Adipose tissue (tissue), 3 donors: ENCODE data around the gene TUBA4B. TPM values are rescaled to one million over a fixed set of nuclear protein-coding genes. Genes with fewer than 3 reads are reported as not detected.

Experiments used
- H3K27ac ChIP-seq: one replicate; pipeline ENCODE4 v1.5.1; 2013; ENCODE audit warnings: low read depth, low read length
- WGBS, 3 donors: extraction: QIAGEN DNeasy Blood & Tissue Kit; methylation state at CpG; one replicate each; pipeline ENCODE4 v1.1.7; 2013; 5-methylcytosine and 5-hydroxymethylcytosine counted together
- polyA plus RNA-seq, 3 donors: library from polyadenylated mRNA; stranded (reverse); fragments of 200-250 nt; gene quantifications; one replicate each; pipeline ENCODE4 v1.2.3, GENCODE V29; 2013
- donor health status: healthy with polysubstance abuse.
- donor health status: Bipolar disorder and iron deficiency.
- donor health status: healthy.

TUBA4B gene
- polyA plus RNA-seq, 3 donors, result not detected

DNA sequence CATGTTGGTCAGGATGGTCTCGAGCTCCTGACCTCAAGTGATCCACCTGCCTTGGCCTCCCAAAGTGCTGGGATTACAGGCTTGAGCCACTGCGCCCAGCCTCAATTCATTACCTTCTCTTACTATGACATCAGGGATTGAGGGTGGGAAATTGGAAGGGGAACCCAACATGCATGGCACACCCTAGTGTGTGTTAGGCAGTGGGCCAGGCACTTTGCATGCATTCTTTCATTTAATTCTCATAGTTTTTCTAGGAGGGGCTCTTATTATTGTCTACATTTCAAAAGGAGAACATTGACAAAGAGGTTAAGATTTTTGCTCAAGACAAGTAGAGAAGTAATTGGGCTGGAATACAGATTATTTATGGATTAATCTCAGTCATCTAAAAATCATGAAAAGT lies 15.3 kb downstream of the TUBA4B start:
- WGBS, 3 donors, result 78 to 90% (median 84%) methylated on average over 2 of the region's 2 CpGs
- no peak overlapping the region for H3K27ac ChIP-seq

GRCh38 chr2:219269362-219270054 lies 16.5 kb downstream of the TUBA4B start:
- 36 to 66% (median 62%) methylated on average over 8 of the region's 8 CpGs for WGBS, 3 donors
- no peak overlapping the region for H3K27ac ChIP-seq

DNA sequence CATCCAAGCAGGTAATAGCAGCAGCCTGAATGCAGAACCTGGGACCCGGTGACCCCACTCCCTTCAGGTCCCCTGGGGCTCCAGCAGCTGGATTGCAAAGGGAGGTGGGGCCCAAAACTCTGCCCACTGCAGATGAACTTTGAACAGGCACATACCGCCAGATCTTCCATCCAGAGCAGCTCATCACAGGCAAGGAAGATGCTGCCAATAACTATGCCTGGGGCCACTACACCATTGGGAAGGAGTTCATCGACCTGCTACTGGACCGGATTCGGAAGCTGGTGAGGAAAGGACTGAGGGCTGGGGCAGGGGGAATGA lies 17.0 kb downstream of the TUBA4B start:
- no peak overlapping the region for H3K27ac ChIP-seq
- 87 to 100% (median 88%) methylated on average over 5 of the region's 5 CpGs for WGBS, 3 donors

DNA sequence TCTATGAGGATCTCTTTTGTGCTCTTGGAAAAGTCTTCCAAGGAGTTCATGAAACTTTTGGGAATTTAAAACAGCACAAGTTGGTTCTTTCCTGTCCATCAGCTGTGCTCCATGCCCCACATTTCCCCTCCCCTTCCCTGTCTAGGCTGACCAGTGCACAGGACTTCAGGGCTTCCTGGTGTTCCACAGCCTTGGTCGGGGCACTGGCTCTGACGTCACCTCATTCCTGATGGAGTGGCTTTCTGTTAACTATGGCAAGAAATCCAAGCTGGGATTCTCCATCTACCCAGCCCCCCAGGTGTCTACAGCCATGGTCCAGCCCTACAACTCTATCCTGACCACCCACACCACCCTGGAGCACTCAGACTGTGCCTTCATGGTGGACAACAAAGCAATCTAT lies 18.0 kb downstream of the TUBA4B start:
- WGBS, 3 donors, result 70 to 89% (median 89%) methylated on average over 2 of the region's 2 CpGs
- H3K27ac ChIP-seq, result no peak overlapping the region

- H3K27ac ChIP-seq, result no peak overlapping the region
- WGBS, 3 donors, result 73 to 86% (median 83%) methylated on average over 4 of the region's 4 CpGs
Measured at GRCh38 chr2:219272356-219272755, 19.3 kb downstream of the TUBA4B start.

DNA sequence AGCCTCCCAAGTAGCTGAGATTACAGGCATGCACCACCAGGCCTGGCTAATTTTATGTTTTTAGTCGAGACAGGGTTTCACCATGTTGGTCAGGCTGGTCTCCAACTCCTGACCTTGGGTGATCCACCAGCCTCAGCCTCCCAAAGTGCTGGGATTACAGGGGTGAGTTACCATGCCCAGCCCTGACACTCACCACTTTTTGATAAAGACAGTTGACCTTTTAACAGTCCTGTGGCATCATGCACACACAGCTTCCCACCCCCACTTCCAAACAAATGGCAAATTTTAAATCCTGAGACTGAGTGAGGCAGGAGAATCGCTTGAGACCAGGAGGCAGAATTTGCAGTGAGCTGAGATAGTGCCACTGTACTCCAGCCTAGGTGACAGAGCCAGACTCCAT lies 20.0 kb downstream of the TUBA4B start:
- no peak overlapping the region for H3K27ac ChIP-seq
- WGBS, 3 donors, result 76 to 80% (median 78%) methylated on average over 2 of the region's 2 CpGs

DNA sequence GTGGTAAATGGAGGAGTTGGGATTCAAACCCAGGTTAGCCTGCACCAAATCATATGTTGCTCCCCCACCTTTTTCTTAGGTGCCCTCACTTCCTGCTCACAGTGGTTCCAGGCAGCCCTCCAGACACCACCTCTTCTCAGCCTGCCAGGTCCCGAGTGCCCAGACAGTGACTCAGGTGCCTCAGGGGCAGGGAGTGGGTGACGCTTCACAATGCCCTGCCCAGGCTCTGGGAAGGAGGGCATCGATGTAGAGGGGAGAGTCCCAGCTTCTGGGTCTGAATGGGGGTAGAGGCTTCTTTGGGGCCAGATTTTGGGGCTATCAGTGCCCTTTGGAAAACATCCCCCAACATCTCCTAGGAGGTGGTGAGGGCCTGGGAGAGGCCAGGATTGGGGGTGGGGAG lies 20.9 kb downstream of the TUBA4B start:
- 82 to 87% (median 85%) methylated on average over 3 of the region's 3 CpGs for WGBS, 3 donors
- no peak overlapping the region for H3K27ac ChIP-seq

GRCh38 chr2:219274361-219274921 lies 21.4 kb downstream of the TUBA4B start:
- H3K27ac ChIP-seq, result no peak overlapping the region
- WGBS, 3 donors, result 46 to 60% (median 52%) methylated on average over 6 of the region's 6 CpGs

- 26 to 28% (median 26%) methylated on average over 25 of the region's 25 CpGs for WGBS, 3 donors
- H3K27ac ChIP-seq, result no peak overlapping the region
Measured at GRCh38 chr2:219277703-219278654, 24.9 kb downstream of the TUBA4B start.

DNA sequence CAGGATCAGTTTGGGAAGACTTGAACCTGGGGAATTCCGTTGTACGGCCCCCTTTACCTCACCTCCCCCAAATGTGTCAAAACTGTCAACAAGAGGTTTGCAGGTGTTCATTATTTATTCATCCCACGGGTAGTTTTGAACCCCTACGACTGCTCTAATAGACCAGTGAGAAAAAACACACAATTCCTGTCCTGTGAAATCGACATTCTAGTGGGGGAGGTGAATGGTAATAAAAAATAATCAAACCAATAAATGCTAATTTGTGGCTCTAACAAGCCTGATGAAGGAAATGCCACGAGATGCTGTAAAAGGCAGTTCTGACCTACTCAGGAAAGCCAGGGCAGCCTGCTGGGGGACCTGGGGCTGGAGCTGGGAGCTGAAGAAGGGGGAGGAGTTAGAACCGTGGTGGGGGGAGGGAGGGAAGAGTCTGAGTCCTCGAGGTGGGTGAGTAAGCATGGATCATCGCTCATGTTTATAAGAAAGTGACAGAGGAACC lies 25.7 kb downstream of the TUBA4B start:
- WGBS, 3 donors, result 6 to 13% (median 11%) methylated on average over 9 of the region's 9 CpGs

DNA sequence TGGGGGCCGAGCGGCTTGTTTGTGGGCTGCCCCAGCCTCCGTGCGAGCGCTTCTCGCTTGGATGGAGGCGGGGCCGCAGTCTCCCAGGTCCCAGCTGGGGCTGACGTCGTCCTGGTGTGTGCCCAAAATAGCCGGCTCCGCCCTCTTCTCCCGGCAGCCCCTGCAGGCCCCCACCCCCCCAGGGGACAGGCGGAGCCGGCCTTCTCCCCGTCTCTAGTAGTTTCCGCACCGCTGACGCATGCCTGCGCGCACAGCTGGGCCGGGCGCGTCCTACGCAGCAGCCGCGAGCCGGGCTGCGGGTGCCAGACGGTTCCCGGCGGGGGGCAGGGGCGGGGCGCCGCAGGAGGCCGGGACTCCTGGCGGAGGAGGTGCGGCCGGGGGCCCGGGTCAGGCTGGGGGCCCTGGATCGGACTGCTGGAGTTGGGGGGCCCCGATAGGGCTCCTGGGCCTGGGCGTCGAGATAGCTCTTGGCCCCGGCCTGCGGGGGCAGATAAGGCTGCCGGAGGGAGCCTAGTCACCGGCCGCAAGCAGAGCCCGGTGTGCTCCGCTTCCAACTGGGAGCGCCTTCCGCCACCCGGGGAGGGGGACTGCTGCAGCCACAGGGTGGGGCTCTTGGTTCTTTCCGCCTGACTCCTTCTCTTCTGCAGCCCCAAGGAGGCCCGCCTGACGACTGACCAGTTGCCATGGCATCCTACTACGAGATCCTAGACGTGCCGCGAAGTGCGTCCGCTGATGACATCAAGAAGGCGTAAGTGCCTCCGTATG lies 26.3 kb downstream of the TUBA4B start, which contains the start of gene DNAJB2:
Gene DNAJB2 (plus strand): TSS at position 216 of the 765 bp plus-strand sequence. CDS start 468 bp downstream, at position 684.
- peak within 1 kb of the TSS; percentile 51 for H3K27ac ChIP-seq
- WGBS, 3 donors, result 0 to 2% (median 1%) methylated on average over 54 to 65 of the region's 65 CpGs

More for the DNA sequence above, 25.7 kb downstream of the TUBA4B start:
- peak overlapping the region; percentile 51 for H3K27ac ChIP-seq

DNA sequence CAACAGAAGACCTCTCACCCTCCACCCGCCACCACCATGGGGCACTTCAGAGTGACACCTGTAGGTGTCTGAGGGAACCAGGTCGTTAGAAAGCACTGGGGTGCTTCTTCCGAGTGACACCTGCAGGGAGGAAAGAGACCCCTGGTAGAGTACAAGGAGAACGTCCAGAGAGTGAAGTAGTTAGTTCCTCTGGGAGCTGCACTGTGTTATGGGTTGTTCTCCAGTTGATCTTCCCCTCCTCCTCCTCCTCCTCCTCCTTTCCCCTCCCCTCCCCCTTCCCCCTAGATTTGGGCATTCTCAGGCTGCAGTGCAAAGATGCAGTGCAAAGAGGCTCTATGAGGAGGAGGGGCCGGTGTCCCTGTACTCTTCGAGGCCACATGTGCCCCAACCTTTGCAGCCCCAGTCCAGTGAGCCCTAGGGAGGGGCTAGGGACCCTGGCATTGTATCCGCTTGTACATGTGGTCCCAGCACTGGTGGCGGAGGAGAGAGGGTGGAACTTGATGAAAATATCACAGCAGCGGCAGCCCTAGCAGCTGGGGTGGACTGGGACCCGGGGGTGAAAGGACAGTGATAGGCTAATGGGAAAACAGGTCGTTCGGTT lies 27.0 kb downstream of the TUBA4B start:
- no peak overlapping the region for H3K27ac ChIP-seq
- WGBS, 3 donors, result 35 to 50% (median 47%) methylated on average over 12 of the region's 12 CpGs

DNA sequence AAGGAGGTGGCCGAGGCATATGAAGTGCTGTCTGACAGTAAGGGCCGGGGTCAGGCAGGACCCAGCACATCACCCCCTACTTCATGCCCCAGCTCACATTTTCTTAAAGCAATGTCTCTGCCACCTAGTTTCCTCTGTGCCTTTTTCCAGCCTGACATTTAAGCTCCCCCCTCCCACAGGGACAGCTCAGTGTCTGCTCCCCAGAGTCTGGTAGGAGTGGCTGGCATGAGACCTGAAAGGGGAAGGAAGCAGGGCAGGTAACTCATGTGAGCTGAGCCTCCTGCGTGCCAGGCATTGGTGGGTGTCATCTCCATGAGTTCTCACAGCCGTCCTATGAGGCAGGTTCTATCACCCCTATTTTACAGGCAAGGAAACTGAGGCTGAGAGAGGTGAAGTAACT lies 27.6 kb downstream of the TUBA4B start:
- WGBS, 3 donors, result 92 to 95% (median 94%) methylated on average over 4 of the region's 4 CpGs
- no peak overlapping the region for H3K27ac ChIP-seq

GRCh38 chr2:219281588-219281987 lies 28.5 kb downstream of the TUBA4B start:
- no peak overlapping the region for H3K27ac ChIP-seq
- 77 to 91% (median 89%) methylated on average over 8 of the region's 8 CpGs for WGBS, 3 donors

DNA sequence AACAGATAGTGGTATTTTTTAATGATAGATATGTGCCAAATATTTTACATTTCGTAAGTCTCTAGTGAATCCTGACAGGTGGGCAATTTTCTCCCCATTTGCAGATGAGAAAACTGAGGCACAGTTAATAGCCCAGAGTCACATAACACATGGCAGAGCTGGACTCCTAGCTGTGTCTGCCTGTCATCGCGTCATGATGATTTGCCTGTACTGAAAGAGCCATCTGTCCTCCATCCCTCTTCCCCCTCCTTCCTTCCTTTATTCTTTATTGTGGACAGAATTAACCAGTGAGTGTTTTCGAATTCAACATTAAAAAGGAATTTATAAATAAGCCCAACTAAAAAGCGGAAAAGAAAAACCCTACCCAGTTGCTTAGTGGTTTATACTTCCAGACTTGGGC lies 29.3 kb downstream of the TUBA4B start:
- 85 to 87% (median 86%) methylated on average over 5 of the region's 5 CpGs for WGBS, 3 donors
- no peak overlapping the region for H3K27ac ChIP-seq

GRCh38 chr2:219282943-219283581 lies 30.0 kb downstream of the TUBA4B start:
- no peak overlapping the region for H3K27ac ChIP-seq

DNA sequence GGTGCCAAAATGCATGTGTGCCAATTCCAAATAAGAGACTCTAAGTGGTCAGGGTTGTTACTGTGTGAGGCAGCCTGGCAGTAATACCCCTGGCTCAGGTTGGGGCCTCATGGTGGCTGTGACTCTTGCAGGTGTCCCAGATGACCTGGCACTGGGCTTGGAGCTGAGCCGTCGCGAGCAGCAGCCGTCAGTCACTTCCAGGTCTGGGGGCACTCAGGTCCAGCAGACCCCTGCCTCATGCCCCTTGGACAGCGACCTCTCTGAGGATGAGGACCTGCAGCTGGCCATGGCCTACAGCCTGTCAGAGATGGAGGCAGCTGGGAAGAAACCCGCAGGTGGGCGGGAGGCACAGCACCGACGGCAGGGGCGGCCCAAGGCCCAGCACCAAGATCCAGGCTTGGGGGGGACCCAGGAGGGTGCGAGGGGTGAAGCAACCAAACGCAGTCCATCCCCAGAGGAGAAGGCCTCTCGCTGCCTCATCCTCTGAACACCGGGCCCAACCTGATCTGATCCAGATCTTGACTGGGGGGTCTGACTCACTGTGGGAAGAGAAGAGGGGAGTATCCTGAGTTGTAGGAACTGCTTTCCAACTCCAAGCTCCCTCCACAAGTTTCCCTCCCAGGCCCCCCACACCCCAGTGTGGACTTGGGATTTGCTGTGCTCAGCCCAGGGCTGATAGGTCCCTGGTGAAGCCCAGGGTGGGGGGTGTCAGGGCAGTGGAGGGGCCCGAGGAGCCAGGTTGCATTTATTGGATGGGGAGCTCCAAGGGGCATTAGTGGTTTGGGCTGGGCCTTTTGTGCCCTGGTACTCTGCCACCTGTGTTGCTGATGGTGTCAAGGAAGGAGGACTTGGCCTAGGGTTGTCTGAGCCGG lies 31.7 kb downstream of the TUBA4B start:
- H3K27ac ChIP-seq, result no peak overlapping the region
- WGBS, 3 donors, result 86 to 93% (median 88%) methylated on average over 16 of the region's 16 CpGs

More at GRCh38 chr2:219282943-219283581, 30.0 kb downstream of the TUBA4B start:
- 85 to 91% (median 89%) methylated on average over 17 of the region's 17 CpGs for WGBS, 3 donors
